HepG2 (cell line): ENCODE results near the gene ANKRD44.

ENCODE experiments used
- CTCF ChIP-seq: sonication (generic); formaldehyde crosslinking; IDR thresholded peaks from 2 replicates; pipeline ENCODE4 v1.5.0; 2020; ENCODE audit warnings: mild to moderate bottlenecking, missing genetic modification reagents, moderate library complexity
- EP300 ChIP-seq, 3 experiments: sonication (generic) in 1 of 3; formaldehyde crosslinking in 1 of 3; IDR thresholded peaks; 2 replicates each; pipeline versions ENCODE4 v1.5.1 to v1.6.1; 2011 to 2020; ENCODE audit warnings: low read depth in 2 of 3, low read length in 2 of 3, borderline replicate concordance in 1 of 3, improper control_type of control experiment in 1 of 3, mild to moderate bottlenecking in 1 of 3, missing genetic modification reagents in 1 of 3, moderate library complexity in 1 of 3
- MLX ChIP-seq: IDR thresholded peaks from 2 replicates; pipeline ENCODE4 v1.6.1; 2016
- MXI1 ChIP-seq: IDR thresholded peaks from 3 replicates; pipeline ENCODE4 v1.6.1; 2012; ENCODE audit warnings: low read depth, low read length, inconsistent platforms, borderline replicate concordance
- PAWR ChIP-seq: sonication (generic); formaldehyde crosslinking; IDR thresholded peaks from 2 replicates; pipeline ENCODE4 v1.4.0; 2020; ENCODE audit warnings: missing genetic modification reagents, mild to moderate bottlenecking, borderline replicate concordance
- ZBTB33 ChIP-seq: sonication (generic); formaldehyde crosslinking; IDR thresholded peaks from 2 replicates; pipeline ENCODE4 v1.4.0; 2020; ENCODE audit warnings: missing genetic modification reagents
- ZNF333 ChIP-seq: sonication (generic); formaldehyde crosslinking; IDR thresholded peaks from 2 replicates; pipeline ENCODE4 v1.4.0; 2020; ENCODE audit warnings: mild to moderate bottlenecking, missing genetic modification reagents, borderline replicate concordance
- ZNF75D ChIP-seq: sonication (generic); formaldehyde crosslinking; IDR thresholded peaks from 2 replicates; pipeline ENCODE4 v1.8.1; 2023; ENCODE audit warnings: missing genetic modification reagents, mild to moderate bottlenecking, borderline replicate concordance

- TF ChIP-seq MXI1 (no peak), PAWR (CRISPR knock-in tag) (no peak), ZNF333 (CRISPR knock-in tag) (no peak), ZNF75D (CRISPR knock-in tag) (no peak), CTCF (CRISPR knock-in tag) (no peak), EP300 (IDR thresholded peaks at IDR 0.05; ENCODE audit: low read depth in 2 of 2, low read length in 2 of 2) (no peak), EP300 (CRISPR knock-in tag; IDR thresholded peaks at IDR 0.05; ENCODE audit: borderline replicate concordance) (no peak), ZBTB33 (CRISPR knock-in tag) (no peak), MLX (CRISPR knock-in tag) (no peak)
These were observed 230.6 kb downstream of the ANKRD44 start for GRCh38 chr2:197079832-197080555.
